Right cardiac atrium (tissue), 5 donors: ENCODE measurements around the gene SOX18. TPM values are rescaled to one million over a fixed set of nuclear protein-coding genes. Genes with fewer than 3 reads are reported as not detected.

ENCODE experiments used
- ATAC-seq, 2 donors: fragments of 200-7000 bp; cut with Tn5 transposase; one replicate each; pipeline versions ENCODE4 v1.8.0 to v1.9.1; 2020; ENCODE audit warnings: moderate library complexity in 2 of 2, mild to moderate bottlenecking in 1 of 2
- DNase-seq, 3 donors: peaks; one replicate each; pipeline ENCODE4 v3.0.0-alpha.2; 2020
- H3K27ac ChIP-seq: one replicate; pipeline ENCODE4 v1.5.1; 2013; ENCODE audit warnings: mild to moderate bottlenecking, low read length, control low read depth, moderate library complexity
- H3K27me3 ChIP-seq: one replicate; pipeline ENCODE4 v1.6.1; 2013; ENCODE audit not compliant: control insufficient read depth, insufficient read depth
- H3K4me1 ChIP-seq: one replicate; pipeline ENCODE4 v1.6.1; 2013; ENCODE audit warnings: low read length; ENCODE audit not compliant: control insufficient read depth, insufficient read depth
- H3K4me3 ChIP-seq: one replicate; pipeline ENCODE4 v1.5.1; 2013; ENCODE audit warnings: low read length, control low read depth
- H3K9me3 ChIP-seq: one replicate; pipeline ENCODE4 v1.6.1; 2013; ENCODE audit warnings: low read length; ENCODE audit not compliant: control insufficient read depth
- WGBS: extraction: QIAGEN DNeasy Blood & Tissue Kit; methylation state at CpG from one replicate; pipeline ENCODE4 v1.1.7; 2013; 5-methylcytosine and 5-hydroxymethylcytosine counted together
- intact Hi-C, 4 donors: fragments of 100-400 bp; cut with DNase I; formaldehyde crosslinking; loops; one replicate each; pipeline versions ENCODE4 v1.11.0 to v1.14.0; 2022 to 2023
- microRNA-seq, 2 donors: library from miRNA; unstranded; fragments of <30 nt; microRNA quantifications; one replicate each; pipeline ENCODE4 v1.2.0, GENCODE V29; 2020 to 2021
- polyA plus RNA-seq: library from polyadenylated mRNA; stranded (reverse); fragments of 200-250 nt; gene quantifications from one replicate; pipeline ENCODE4 v1.2.3, GENCODE V29; 2013
- total RNA-seq, 4 donors: library from RNA; stranded (reverse); fragmentation: NEBNext Ultra II Directional; extraction: Animal tissue kit (Norgen Biotek cat#: 25700); gene quantifications; one replicate each; pipeline ENCODE4 v1.2.1, GENCODE V29; 2021
- donor health status: healthy with polysubstance abuse.
- donor health status: DM: no; HTN: yes; CAD: no.
- donor health status: DM: no; HTN: no; CAD: no.
- donor health status: DM: no; HTN: yes; CAD: no; lungs with severe emphysema.
- donor health status: DM: yes; HTN: yes; CAD: no.

The SOX18 gene
- total and polyA plus RNA-seq, 5 donors: 26.8 to 42.1 (median 40.6) TPM

DNA sequence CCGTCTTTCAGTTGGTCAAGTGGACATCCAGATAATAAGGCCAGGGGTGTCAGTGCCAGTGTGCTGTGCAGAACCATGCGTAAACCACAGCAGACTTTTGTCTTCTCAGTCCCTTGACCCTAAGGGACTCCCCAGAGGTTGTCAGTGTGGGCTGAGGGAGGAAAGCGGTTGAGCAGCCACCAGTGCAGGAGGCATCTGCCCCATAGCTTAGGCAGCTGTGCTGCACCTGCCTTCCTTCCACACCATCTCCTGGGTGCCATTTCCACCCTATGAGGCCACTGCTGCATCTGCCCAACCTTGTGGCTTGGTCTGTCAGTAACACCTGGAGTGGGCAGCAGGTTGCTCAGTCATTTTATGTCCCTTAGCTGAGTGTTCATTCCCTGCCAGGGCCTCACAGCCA is 42.5 kb downstream of the SOX18 start:
- no peak for ATAC-seq
- WGBS: 94% methylated on average over 3 of the region's 3 CpGs
- Histone ChIP-seq H3K27me3 (no peaks in the 10 kb centered on the region), H3K27ac (no peak overlapping the region), H3K9me3 (no peaks in the 10 kb centered on the region), H3K4me1 (no peaks in the 10 kb centered on the region), H3K4me3 (no peak overlapping the region)
- peak in 1 of 3 donors; percentile 17 for DNase-seq
- intact Hi-C loops: no loop called here

- intact Hi-C loops: no loop called here
- Histone ChIP-seq H3K9me3 (no peaks in the 10 kb centered on the region), H3K27ac (no peak overlapping the region), H3K27me3 (no peaks in the 10 kb centered on the region), H3K4me1 (no peaks in the 10 kb centered on the region), H3K4me3 (no peak overlapping the region)
- DNase-seq (peak in 1 of 3 donors; percentile 32), ATAC-seq (no peak)
- WGBS: 75% methylated on average over 10 of the region's 10 CpGs
Observed at GRCh38 chr20:64006490-64006889, 42.9 kb downstream of the SOX18 start.

DNA sequence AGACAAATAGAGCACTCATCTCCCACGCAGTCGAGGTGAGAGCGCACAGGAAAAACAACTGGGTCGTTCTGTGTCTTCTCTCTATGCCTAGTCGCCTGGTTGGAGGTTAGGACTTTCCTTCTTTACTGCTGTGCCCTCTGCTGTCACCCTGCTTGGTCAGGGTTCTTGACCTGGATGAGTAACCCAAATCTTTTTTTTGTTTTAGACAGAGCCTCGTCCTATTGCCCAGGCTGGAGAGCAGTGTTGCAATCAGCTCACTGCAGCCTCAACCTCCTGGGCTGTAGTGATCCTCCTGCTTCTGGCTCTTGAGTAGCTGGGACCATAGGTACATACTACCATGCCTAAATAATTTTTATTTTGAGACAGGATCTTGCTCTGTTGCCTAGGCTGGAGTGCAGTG is 44.0 kb downstream of the SOX18 start:
- ATAC-seq (no peak), DNase-seq (peak in 1 of 3 donors; percentile 0)
- Histone ChIP-seq H3K4me1 (no peaks in the 10 kb centered on the region), H3K27ac (no peak overlapping the region), H3K4me3 (no peak overlapping the region), H3K9me3 (no peaks in the 10 kb centered on the region), H3K27me3 (no peaks in the 10 kb centered on the region)
- WGBS: 81% methylated on average over 6 of the region's 6 CpGs
- intact Hi-C loops: no loop called here

GRCh38 chr20:64003960-64004725 is 45.3 kb downstream of the SOX18 start:
- intact Hi-C loops: no loop called here
- WGBS: 80% methylated on average over 7 of the region's 7 CpGs
- Histone ChIP-seq H3K9me3 (no peaks in the 10 kb centered on the region), H3K27me3 (no peaks in the 10 kb centered on the region), H3K27ac (no peak overlapping the region), H3K4me3 (no peak overlapping the region), H3K4me1 (no peaks in the 10 kb centered on the region)
- ATAC-seq (no peak), DNase-seq (peak in 1 of 3 donors; percentile 21)

DNA sequence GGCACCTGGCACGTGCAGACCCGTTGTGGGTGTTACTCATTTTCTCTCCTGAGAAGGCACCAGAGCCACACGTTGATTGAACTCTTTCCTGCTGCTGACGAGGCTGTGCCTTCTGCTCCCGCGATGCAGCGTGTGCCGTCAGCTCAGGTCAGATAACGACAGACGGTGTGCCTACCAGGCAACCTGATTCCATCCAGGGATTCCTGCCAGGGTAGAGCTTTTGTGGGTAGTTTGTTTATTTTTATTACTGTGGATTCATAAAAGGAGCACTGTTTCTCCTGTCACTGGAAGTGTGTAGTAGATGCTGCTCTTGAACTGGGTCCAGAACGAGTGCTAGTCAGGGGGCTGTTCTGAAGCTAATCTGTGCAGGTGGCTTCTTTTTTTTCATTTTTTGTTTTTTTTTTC is 47.8 kb downstream of the SOX18 start:
- H3K4me1 ChIP-seq: no peaks in the 10 kb centered on the region
- no peaks in the 10 kb centered on the region for H3K27me3 ChIP-seq
- no peak overlapping the region for H3K27ac ChIP-seq
- peak in 1 of 3 donors; percentile 31 for DNase-seq
- WGBS: 72% methylated on average over 11 of the region's 11 CpGs
- H3K4me3 ChIP-seq: no peak overlapping the region
- no peaks in the 10 kb centered on the region for H3K9me3 ChIP-seq
- intact Hi-C loops: no loop called here
- ATAC-seq: no peak

DNA sequence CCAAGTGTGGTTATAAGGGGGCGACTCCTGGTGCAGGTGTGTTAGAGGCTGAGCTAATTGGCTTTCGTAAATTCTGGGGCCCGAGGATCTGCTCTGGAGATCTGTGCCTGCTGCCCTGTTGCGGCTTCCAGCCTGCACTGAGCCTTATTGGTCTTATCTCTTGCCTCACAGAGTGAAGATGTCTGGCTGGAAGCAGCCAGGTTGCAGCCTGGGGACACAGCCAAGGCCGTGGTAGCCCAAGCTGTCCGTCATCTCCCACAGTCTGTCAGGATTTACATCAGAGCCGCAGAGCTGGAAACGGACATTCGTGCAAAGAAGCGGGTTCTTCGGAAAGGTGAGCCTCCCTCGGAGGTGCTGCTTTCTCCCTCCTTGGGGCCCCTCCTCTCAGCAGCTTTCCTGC is 48.5 kb downstream of the SOX18 start:
- Histone ChIP-seq H3K9me3 (no peaks in the 10 kb centered on the region), H3K27me3 (no peaks in the 10 kb centered on the region), H3K27ac (no peak overlapping the region), H3K4me3 (no peak overlapping the region), H3K4me1 (no peaks in the 10 kb centered on the region)
- DNase-seq: peak in 1 of 3 donors; percentile 34
- no peak for ATAC-seq
- intact Hi-C loops: no loop called here
- 88% methylated on average over 12 of the region's 12 CpGs for WGBS

Small RNAs within 50 kb of the gene (microRNA-seq; reads per million reads assigned to microRNA genes)
- gene MIR6813: 0 reads per million in 2 donors

Other genes starting within 250 kb of the SOX18 start
- 10 to 100 TPM; 14.4 to 18.1 (median 16.3) TPM for gene ZBTB46, start 218.4 kb downstream of the SOX18 start, total RNA-seq
- gene ZBTB46, start 218.4 kb downstream of the SOX18 start, polyA plus RNA-seq: 6.7 TPM
- gene ABHD16B, start 188.1 kb downstream of the SOX18 start, total RNA-seq: not detected
- gene ABHD16B, start 188.1 kb downstream of the SOX18 start, polyA plus RNA-seq: 0.54 TPM
- gene TPD52L2, start 184.4 kb downstream of the SOX18 start, total RNA-seq: 10 to 100 TPM; 62.1 to 73.5 (median 63.6) TPM
- gene TPD52L2, start 184.4 kb downstream of the SOX18 start, polyA plus RNA-seq: 52.3 TPM
- 10 to 100 TPM; 43.1 to 51.0 (median 49.9) TPM for gene DNAJC5, start 154.5 kb downstream of the SOX18 start, total RNA-seq
- 32.2 TPM for gene DNAJC5, start 154.5 kb downstream of the SOX18 start, polyA plus RNA-seq
- gene UCKL1, start 93.2 kb downstream of the SOX18 start, total RNA-seq: 10 to 100 TPM; 35.5 to 47.0 (median 44.0) TPM
- 36.5 TPM for gene UCKL1, start 93.2 kb downstream of the SOX18 start, polyA plus RNA-seq
- gene ZNF512B, start 79.7 kb downstream of the SOX18 start, total RNA-seq: 10 to 100 TPM; 12.3 to 16.1 (median 13.6) TPM
- gene ZNF512B, start 79.7 kb downstream of the SOX18 start, polyA plus RNA-seq: 9.8 TPM
- 1 to 10 TPM; 3.3 to 4.9 (median 3.8) TPM for gene SAMD10, start 70.0 kb downstream of the SOX18 start, total RNA-seq
- gene SAMD10, start 70.0 kb downstream of the SOX18 start, polyA plus RNA-seq: 4.8 TPM
- 10 to 100 TPM; 42.5 to 44.7 (median 43.5) TPM for gene PRPF6, start 68.5 kb downstream of the SOX18 start, total RNA-seq
- gene PRPF6, start 68.5 kb downstream of the SOX18 start, polyA plus RNA-seq: 29.6 TPM
- gene C20orf204, start 13.5 kb downstream of the SOX18 start, total RNA-seq: under 1 TPM; 0.21 to 0.82 (median 0.49) TPM
- 0.36 TPM for gene C20orf204, start 13.5 kb downstream of the SOX18 start, polyA plus RNA-seq
- gene TCEA2, start 13.6 kb upstream of the SOX18 start, total RNA-seq: 10 to 100 TPM; 46.3 to 52.0 (median 50.0) TPM
- 38.3 TPM for gene TCEA2, start 13.6 kb upstream of the SOX18 start, polyA plus RNA-seq
- 1 to 10 TPM; 6.3 to 9.1 (median 8.3) TPM for gene RGS19, start 29.9 kb upstream of the SOX18 start, total RNA-seq
- gene RGS19, start 29.9 kb upstream of the SOX18 start, polyA plus RNA-seq: 5.8 TPM
- gene OPRL1, start 30.4 kb upstream of the SOX18 start, total RNA-seq: 1 to 10 TPM in 2 of 4 donors, under 1 TPM in 2; 0.50 to 1.3 (median 1.1) TPM
- 0.81 TPM for gene OPRL1, start 30.4 kb upstream of the SOX18 start, polyA plus RNA-seq
- under 1 TPM in 3 of 4 donors, not detected in 1; 0.29 to 0.65 (median 0.50) TPM for gene LKAAEAR1, start 34.8 kb upstream of the SOX18 start, total RNA-seq
- gene LKAAEAR1, start 34.8 kb upstream of the SOX18 start, polyA plus RNA-seq: 0.41 TPM
- gene NPBWR2, start 57.9 kb upstream of the SOX18 start, total RNA-seq: not detected
- not detected for gene NPBWR2, start 57.9 kb upstream of the SOX18 start, polyA plus RNA-seq
- gene MYT1, start 114.8 kb upstream of the SOX18 start, total RNA-seq: 1 to 10 TPM in 3 of 4 donors, under 1 TPM in 1; 0.31 to 1.5 (median 1.3) TPM
- gene MYT1, start 114.8 kb upstream of the SOX18 start, polyA plus RNA-seq: 0.57 TPM
- 100 to 1,000 TPM in 1 of 4 donors, 10 to 100 TPM in 3; 62.2 to 101 (median 85.7) TPM for gene PCMTD2, start 206.1 kb upstream of the SOX18 start, total RNA-seq
- gene PCMTD2, start 206.1 kb upstream of the SOX18 start, polyA plus RNA-seq: 44.1 TPM